ENCODE results near the gene ANXA2R. TPM values are rescaled to one million over a fixed set of nuclear protein-coding genes. Genes with fewer than 3 reads are reported as not detected.
A peak's percentile ranks its signal among the peaks of the same experiment; 100 is the strongest.

ANXA2R gene
- total and polyA plus RNA-seq, 9 of the 15 experiments (the other 6 are each of a cell fraction or from before 2014, with no cell fraction given): 2.1 to 4.8 (median 3.4) TPM

DNA sequence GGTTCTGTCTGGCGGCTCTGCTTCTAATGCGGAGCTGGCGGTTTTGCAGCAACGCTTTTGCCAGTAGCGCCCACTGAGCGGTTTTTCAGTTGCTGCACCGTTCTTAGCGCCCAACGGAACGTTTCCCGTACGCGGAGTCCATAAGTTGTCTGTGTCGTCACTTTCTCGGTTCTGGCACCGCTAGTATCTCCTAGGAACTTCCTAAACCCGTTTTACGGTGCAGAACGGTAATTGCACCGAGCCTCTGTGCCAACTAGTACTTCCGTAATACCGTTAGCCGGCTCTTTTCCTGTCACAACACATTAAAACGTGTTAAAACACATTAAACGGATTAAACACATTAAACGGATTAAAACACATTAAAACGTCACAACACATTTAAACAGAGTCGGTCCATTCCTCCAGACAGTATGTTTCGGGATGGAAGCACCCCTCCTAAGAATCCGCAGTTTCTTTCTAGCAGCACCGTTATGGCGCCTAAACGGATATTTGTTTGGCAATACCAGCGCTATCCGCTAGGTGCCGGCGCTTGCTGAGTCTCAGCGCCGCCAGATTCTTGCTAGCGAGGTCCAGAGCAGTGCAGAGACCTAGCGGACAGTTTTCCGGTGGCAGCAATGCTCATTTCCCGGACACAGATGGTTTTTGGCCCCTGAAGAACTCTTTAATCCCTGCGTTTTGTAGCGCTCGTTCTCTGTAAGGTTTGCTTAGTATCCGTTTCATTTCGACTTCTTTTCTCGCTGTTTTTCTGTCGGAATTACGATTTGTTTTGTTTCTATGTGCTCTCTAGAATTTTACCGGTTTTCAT, 45.4 kb downstream of the ANXA2R start (continued):
- TF ChIP-seq, protein P1, sequence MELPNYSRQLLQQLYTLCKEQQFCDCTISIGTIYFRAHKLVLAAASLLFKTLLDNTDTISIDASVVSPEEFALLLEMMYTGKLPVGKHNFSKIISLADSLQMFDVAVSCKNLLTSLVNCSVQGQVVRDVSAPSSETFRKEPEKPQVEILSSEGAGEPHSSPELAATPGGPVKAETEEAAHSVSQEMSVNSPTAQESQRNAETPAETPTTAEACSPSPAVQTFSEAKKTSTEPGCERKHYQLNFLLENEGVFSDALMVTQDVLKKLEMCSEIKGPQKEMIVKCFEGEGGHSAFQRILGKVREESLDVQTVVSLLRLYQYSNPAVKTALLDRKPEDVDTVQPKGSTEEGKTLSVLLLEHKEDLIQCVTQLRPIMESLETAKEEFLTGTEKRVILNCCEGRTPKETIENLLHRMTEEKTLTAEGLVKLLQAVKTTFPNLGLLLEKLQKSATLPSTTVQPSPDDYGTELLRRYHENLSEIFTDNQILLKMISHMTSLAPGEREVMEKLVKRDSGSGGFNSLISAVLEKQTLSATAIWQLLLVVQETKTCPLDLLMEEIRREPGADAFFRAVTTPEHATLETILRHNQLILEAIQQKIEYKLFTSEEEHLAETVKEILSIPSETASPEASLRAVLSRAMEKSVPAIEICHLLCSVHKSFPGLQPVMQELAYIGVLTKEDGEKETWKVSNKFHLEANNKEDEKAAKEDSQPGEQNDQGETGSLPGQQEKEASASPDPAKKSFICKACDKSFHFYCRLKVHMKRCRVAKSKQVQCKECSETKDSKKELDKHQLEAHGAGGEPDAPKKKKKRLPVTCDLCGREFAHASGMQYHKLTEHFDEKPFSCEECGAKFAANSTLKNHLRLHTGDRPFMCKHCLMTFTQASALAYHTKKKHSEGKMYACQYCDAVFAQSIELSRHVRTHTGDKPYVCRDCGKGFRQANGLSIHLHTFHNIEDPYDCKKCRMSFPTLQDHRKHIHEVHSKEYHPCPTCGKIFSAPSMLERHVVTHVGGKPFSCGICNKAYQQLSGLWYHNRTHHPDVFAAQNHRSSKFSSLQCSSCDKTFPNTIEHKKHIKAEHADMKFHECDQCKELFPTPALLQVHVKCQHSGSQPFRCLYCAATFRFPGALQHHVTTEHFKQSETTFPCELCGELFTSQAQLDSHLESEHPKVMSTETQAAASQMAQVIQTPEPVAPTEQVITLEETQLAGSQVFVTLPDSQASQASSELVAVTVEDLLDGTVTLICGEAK (IDR thresholded peaks at IDR 0.05): 0 out of 2 replicates have a peak, but pooled peaks have one; percentile 38
- TF ChIP-seq, protein P1 (CRISPR knock-in tag; IDR thresholded peaks at IDR 0.05): no peak
- TF ChIP-seq MLLT1 (IDR thresholded peaks at IDR 0.05) (peak in 1 of 2 experiments; percentile 50; a peak in 3 of 4 replicates), POLR2AphosphoS5 (IDR thresholded peaks at IDR 0.05; ENCODE audit: control insufficient read depth, insufficient read depth, low read depth, low read length) (peak; percentile 47; the same call in 1 of the 2 replicates), ZNF830 (CRISPR knock-in tag; IDR thresholded peaks at IDR 0.05) (0 out of 2 replicates have a peak, but pooled peaks have one; percentile 56), GTF2B (IDR thresholded peaks at IDR 0.05; ENCODE audit: extremely low read depth, insufficient read length) (no peak), NFIC (IDR thresholded peaks at IDR 0.05) (peak; percentile 30; the same call in 1 of the 2 replicates), ZNF165 (CRISPR knock-in tag; IDR thresholded peaks at IDR 0.05; ENCODE audit: borderline replicate concordance) (peak; percentile 59; the same call in 1 of the 2 replicates)
- TF ChIP-seq, protein P2, sequence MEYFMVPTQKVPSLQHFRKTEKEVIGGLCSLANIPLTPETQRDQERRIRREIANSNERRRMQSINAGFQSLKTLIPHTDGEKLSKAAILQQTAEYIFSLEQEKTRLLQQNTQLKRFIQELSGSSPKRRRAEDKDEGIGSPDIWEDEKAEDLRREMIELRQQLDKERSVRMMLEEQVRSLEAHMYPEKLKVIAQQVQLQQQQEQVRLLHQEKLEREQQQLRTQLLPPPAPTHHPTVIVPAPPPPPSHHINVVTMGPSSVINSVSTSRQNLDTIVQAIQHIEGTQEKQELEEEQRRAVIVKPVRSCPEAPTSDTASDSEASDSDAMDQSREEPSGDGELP (CRISPR knock-in tag; IDR thresholded peaks at IDR 0.05; ENCODE audit: borderline replicate concordance): peak; percentile 76
- TF ChIP-seq, protein P3, sequence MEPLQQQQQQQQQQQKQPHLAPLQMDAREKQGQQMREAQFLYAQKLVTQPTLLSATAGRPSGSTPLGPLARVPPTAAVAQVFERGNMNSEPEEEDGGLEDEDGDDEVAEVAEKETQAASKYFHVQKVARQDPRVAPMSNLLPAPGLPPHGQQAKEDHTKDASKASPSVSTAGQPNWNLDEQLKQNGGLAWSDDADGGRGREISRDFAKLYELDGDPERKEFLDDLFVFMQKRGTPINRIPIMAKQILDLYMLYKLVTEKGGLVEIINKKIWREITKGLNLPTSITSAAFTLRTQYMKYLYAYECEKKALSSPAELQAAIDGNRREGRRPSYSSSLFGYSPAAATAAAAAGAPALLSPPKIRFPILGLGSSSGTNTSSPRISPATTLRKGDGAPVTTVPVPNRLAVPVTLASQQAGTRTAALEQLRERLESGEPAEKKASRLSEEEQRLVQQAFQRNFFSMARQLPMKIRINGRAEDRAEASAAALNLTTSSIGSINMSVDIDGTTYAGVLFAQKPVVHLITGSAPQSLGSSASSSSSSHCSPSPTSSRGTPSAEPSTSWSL (CRISPR knock-in tag; IDR thresholded peaks at IDR 0.05; ENCODE audit: borderline replicate concordance): no peak

All from K562 (cell line).